Stomach (tissue), 4 donors: Measurements from ENCODE around the gene RPS6KC1.

Experiments used
- CTCF ChIP-seq, 7 experiments: fragments of 450-650 bp in 4 of 7; fragments of 200-600 bp in 3 of 7; sonication (generic) in 3 of 7; IDR thresholded peaks; one replicate each; pipeline ENCODE4 v1.5.1; 2016 to 2019; ENCODE audit warnings: antibody characterized with exemption in 7 of 7, control low read depth in 2 of 7, mild to moderate bottlenecking in 1 of 7
- EP300 ChIP-seq: sonication (generic); formaldehyde crosslinking; IDR thresholded peaks from one replicate; pipeline ENCODE4 v1.6.1; 2017; ENCODE audit warnings: antibody characterized with exemption
- POLR2A ChIP-seq, 4 donors: fragments of 450-650 bp; IDR thresholded peaks; one replicate each; pipeline ENCODE4 v1.6.1; 2016; ENCODE audit warnings: antibody characterized with exemption in 4 of 4, control low read depth in 2 of 4, mild to moderate bottlenecking in 1 of 4, moderate library complexity in 1 of 4
- POLR2AphosphoS5 ChIP-seq, 3 donors: sonication (generic); formaldehyde crosslinking; IDR thresholded peaks; one replicate each; pipeline ENCODE4 v1.6.1; 2016; ENCODE audit warnings: antibody characterized with exemption in 3 of 3

DNA sequence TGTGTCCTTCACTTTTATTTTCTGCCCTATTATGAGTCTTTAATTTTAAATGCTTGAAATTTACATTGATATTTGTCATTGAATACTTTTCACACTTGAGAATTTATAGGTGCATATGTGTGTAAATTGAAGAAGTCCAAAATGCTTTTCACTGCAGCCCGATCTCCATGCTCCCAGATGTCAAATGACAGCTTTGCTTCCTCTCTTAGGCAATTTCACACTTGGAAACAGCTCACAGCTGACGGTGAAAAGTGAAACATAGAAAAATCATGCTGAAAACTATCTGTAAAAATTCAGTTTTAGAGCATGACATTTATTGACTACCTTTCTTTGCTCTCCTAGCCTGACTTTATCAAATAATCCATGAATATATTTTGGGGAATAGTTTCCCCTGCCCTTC is 196.0 kb downstream of the RPS6KC1 start:
- TF ChIP-seq CTCF (IDR thresholded peaks at IDR 0.05) (no peak), POLR2A (IDR thresholded peaks at IDR 0.05) (no peak), POLR2AphosphoS5 (IDR thresholded peaks at IDR 0.05) (no peak), EP300 (no peak)
